Liver (tissue), 3 donors: ENCODE measurements around the gene ADGRV1.

Experiments used
- JUND ChIP-seq, 2 donors: IDR thresholded peaks; 2 replicates each; pipeline ENCODE4 v1.6.1; 2016; ENCODE audit warnings: antibody characterized with exemption in 2 of 2
- RAD21 ChIP-seq, 2 donors: IDR thresholded peaks; 2 replicates each; pipeline ENCODE4 v1.6.1; 2016; ENCODE audit warnings: antibody characterized with exemption in 2 of 2, mild to moderate bottlenecking in 2 of 2
- SP1 ChIP-seq: IDR thresholded peaks from 2 replicates; pipeline ENCODE4 v1.6.1; 2018; ENCODE audit warnings: antibody characterized with exemption, mild to moderate bottlenecking
- TAF1 ChIP-seq: conservative IDR thresholded peaks from 2 replicates; pipeline ENCODE4 v1.6.1; 2016; ENCODE audit warnings: antibody characterized with exemption, mild to moderate bottlenecking
- YY1 ChIP-seq: IDR thresholded peaks from 2 replicates; pipeline ENCODE4 v1.6.1; 2016; ENCODE audit warnings: antibody characterized with exemption, mild to moderate bottlenecking
- TF ChIP-seq, protein P1 (sequence below): fragments of 150-350 bp; IDR thresholded peaks from 2 replicates; pipeline ENCODE4 v1.5.1; 2017; ENCODE audit warnings: improper control_type of control experiment, low read depth, low read length; ENCODE audit not compliant: missing input control
- TF ChIP-seq, protein P2 (sequence below): IDR thresholded peaks from 2 replicates; pipeline ENCODE4 v1.6.1; 2016; ENCODE audit warnings: antibody characterized with exemption
- donor health status: healthy.
- donor health status: healthy.

DNA sequence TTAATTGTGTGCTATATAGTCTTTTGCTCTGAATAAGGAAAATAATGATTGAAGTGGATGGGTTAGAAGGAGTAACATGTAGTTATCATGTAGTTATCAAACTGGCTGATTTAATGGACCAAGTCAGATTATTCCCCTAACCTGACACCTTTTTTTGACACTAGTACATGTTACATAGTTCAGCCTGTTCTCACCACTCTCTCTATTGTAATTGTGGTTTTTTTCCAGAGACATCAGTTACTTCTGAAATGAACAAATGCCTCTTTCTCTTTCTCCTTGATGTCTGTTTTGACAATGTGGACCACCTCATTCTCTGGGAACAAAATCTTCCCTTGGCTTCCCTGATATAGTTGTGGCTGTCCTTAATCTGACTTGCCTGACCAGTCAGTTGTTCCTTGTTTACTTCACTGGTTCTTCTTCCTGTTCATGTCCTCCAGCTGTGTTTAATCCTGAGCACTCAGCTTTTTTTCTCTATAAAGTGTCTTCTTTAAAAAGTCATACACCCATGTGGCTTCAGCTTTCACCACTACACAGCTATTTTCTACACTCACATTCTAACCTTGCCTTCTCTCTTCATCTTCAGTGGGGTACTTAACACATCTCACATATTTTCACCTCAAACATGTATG, 581.1 kb downstream of the ADGRV1 start:
- TF ChIP-seq, protein P1, sequence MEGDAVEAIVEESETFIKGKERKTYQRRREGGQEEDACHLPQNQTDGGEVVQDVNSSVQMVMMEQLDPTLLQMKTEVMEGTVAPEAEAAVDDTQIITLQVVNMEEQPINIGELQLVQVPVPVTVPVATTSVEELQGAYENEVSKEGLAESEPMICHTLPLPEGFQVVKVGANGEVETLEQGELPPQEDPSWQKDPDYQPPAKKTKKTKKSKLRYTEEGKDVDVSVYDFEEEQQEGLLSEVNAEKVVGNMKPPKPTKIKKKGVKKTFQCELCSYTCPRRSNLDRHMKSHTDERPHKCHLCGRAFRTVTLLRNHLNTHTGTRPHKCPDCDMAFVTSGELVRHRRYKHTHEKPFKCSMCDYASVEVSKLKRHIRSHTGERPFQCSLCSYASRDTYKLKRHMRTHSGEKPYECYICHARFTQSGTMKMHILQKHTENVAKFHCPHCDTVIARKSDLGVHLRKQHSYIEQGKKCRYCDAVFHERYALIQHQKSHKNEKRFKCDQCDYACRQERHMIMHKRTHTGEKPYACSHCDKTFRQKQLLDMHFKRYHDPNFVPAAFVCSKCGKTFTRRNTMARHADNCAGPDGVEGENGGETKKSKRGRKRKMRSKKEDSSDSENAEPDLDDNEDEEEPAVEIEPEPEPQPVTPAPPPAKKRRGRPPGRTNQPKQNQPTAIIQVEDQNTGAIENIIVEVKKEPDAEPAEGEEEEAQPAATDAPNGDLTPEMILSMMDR = no peak
- TF ChIP-seq, protein P2, sequence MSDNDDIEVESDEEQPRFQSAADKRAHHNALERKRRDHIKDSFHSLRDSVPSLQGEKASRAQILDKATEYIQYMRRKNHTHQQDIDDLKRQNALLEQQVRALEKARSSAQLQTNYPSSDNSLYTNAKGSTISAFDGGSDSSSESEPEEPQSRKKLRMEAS = no peak
- TF ChIP-seq TAF1 = no peak
- no peak for TF ChIP-seq RAD21 (IDR thresholded peaks at IDR 0.05)
- TF ChIP-seq JUND (IDR thresholded peaks at IDR 0.05) = no peak
- TF ChIP-seq SP1 = no peak
- TF ChIP-seq YY1 = no peak
